ENCODE measurements around the gene TMEM253.

The TMEM253 gene

GRCh38 chr14:21092273-21093011 is 8.4 kb upstream of the TMEM253 start:
- Histone ChIP-seq H3K9me3 (ENCODE audit: control insufficient read depth, low read length) (no peaks in the 10 kb centered on the region), H3K36me3 (ENCODE audit: control insufficient read depth, insufficient read depth, low read length) (peaks cover 60% of the 10 kb centered on the region), H3K4me3 (ENCODE audit: extremely low read depth, insufficient read depth, low read length, poor library complexity, severe bottlenecking) (no peak overlapping the region), H3K4me1 (ENCODE audit: control insufficient read depth, insufficient read depth, low read length, poor library complexity, severe bottlenecking) (peaks cover 24% of the 10 kb centered on the region), H3K27ac (ENCODE audit: low read depth, low read length, severe bottlenecking) (no peak overlapping the region)
- WGBS, 2 experiments (ENCODE audit: insufficient coverage in 2 of 2), result 71 to 74% methylated on average over 39 to 56 of the region's 59 CpGs

- Histone ChIP-seq H3K4me3 (ENCODE audit: extremely low read depth, insufficient read depth, low read length, poor library complexity, severe bottlenecking) (no peak overlapping the region), H3K27ac (ENCODE audit: low read depth, low read length, severe bottlenecking) (no peak overlapping the region), H3K4me1 (ENCODE audit: control insufficient read depth, insufficient read depth, low read length, poor library complexity, severe bottlenecking) (peaks cover 24% of the 10 kb centered on the region), H3K36me3 (ENCODE audit: control insufficient read depth, insufficient read depth, low read length) (peaks cover 58% of the 10 kb centered on the region), H3K9me3 (ENCODE audit: control insufficient read depth, low read length) (no peaks in the 10 kb centered on the region)
- 87 to 90% methylated on average over 35 to 36 of the region's 36 CpGs for WGBS, 2 experiments (ENCODE audit: insufficient coverage in 2 of 2)
These were observed 7.8 kb upstream of the TMEM253 start for GRCh38 chr14:21093018-21093417.

GRCh38 chr14:21093769-21094681 is 6.8 kb upstream of the TMEM253 start:
- H3K4me1 ChIP-seq (ENCODE audit: control insufficient read depth, insufficient read depth, low read length, poor library complexity, severe bottlenecking), result peaks cover 24% of the 10 kb centered on the region
- WGBS, 2 experiments (ENCODE audit: insufficient coverage in 2 of 2), result 9 to 19% methylated on average over 5 of the region's 7 CpGs
- peak overlapping the region; percentile 81 for H3K27ac ChIP-seq (ENCODE audit: low read depth, low read length, severe bottlenecking)
- peaks cover 48% of the 10 kb centered on the region for H3K36me3 ChIP-seq (ENCODE audit: control insufficient read depth, insufficient read depth, low read length)
- peak overlapping the region; percentile 27 for H3K4me3 ChIP-seq (ENCODE audit: extremely low read depth, insufficient read depth, low read length, poor library complexity, severe bottlenecking)
- no peaks in the 10 kb centered on the region for H3K9me3 ChIP-seq (ENCODE audit: control insufficient read depth, low read length)

GRCh38 chr14:21095430-21096205 is 5.2 kb upstream of the TMEM253 start:
- Histone ChIP-seq H3K4me1 (ENCODE audit: control insufficient read depth, insufficient read depth, low read length, poor library complexity, severe bottlenecking) (peaks cover 31% of the 10 kb centered on the region), H3K27ac (ENCODE audit: low read depth, low read length, severe bottlenecking) (peak overlapping the region; percentile 45), H3K4me3 (ENCODE audit: extremely low read depth, insufficient read depth, low read length, poor library complexity, severe bottlenecking) (no peak overlapping the region), H3K9me3 (ENCODE audit: control insufficient read depth, low read length) (no peaks in the 10 kb centered on the region), H3K36me3 (ENCODE audit: control insufficient read depth, insufficient read depth, low read length) (peaks cover 32% of the 10 kb centered on the region)
- 88 to 92% methylated on average over 2 to 3 of the region's 6 CpGs for WGBS, 2 experiments (ENCODE audit: insufficient coverage in 2 of 2)

GRCh38 chr14:21096438-21096837 is 4.4 kb upstream of the TMEM253 start:
- Histone ChIP-seq H3K4me3 (ENCODE audit: extremely low read depth, insufficient read depth, low read length, poor library complexity, severe bottlenecking) (no peak overlapping the region), H3K9me3 (ENCODE audit: control insufficient read depth, low read length) (no peaks in the 10 kb centered on the region), H3K4me1 (ENCODE audit: control insufficient read depth, insufficient read depth, low read length, poor library complexity, severe bottlenecking) (peaks cover 31% of the 10 kb centered on the region), H3K27ac (ENCODE audit: low read depth, low read length, severe bottlenecking) (no peak overlapping the region), H3K36me3 (ENCODE audit: control insufficient read depth, insufficient read depth, low read length) (peaks cover 24% of the 10 kb centered on the region)
- WGBS, 2 experiments (ENCODE audit: insufficient coverage in 2 of 2), result 60% methylated on average over 1 of the region's 3 CpGs; no CpG with 5 or more reads in 1 of the 2 experiments

- H3K9me3 ChIP-seq (ENCODE audit: control insufficient read depth, low read length), result no peaks in the 10 kb centered on the region
- peak overlapping the region; percentile 64 for H3K27ac ChIP-seq (ENCODE audit: low read depth, low read length, severe bottlenecking)
- WGBS, 2 experiments (ENCODE audit: insufficient coverage in 2 of 2), result 43 to 52% methylated on average over 6 to 8 of the region's 10 CpGs
- peaks cover 17% of the 10 kb centered on the region for H3K36me3 ChIP-seq (ENCODE audit: control insufficient read depth, insufficient read depth, low read length)
- H3K4me1 ChIP-seq (ENCODE audit: control insufficient read depth, insufficient read depth, low read length, poor library complexity, severe bottlenecking), result peaks cover 37% of the 10 kb centered on the region
- H3K4me3 ChIP-seq (ENCODE audit: extremely low read depth, insufficient read depth, low read length, poor library complexity, severe bottlenecking), result peak overlapping the region; percentile 47
These were observed 3.8 kb upstream of the TMEM253 start for GRCh38 chr14:21096978-21097635.

GRCh38 chr14:21097636-21098075 is 3.2 kb upstream of the TMEM253 start:
- peaks cover 12% of the 10 kb centered on the region for H3K36me3 ChIP-seq (ENCODE audit: control insufficient read depth, insufficient read depth, low read length)
- no peaks in the 10 kb centered on the region for H3K9me3 ChIP-seq (ENCODE audit: control insufficient read depth, low read length)
- H3K4me3 ChIP-seq (ENCODE audit: extremely low read depth, insufficient read depth, low read length, poor library complexity, severe bottlenecking), result peak overlapping the region; percentile 47
- peaks cover 43% of the 10 kb centered on the region for H3K4me1 ChIP-seq (ENCODE audit: control insufficient read depth, insufficient read depth, low read length, poor library complexity, severe bottlenecking)
- WGBS, 2 experiments (ENCODE audit: insufficient coverage in 2 of 2), result 6% methylated on average over 10 of the region's 19 CpGs; no CpG with 5 or more reads in 1 of the 2 experiments
- peak overlapping the region; percentile 64 for H3K27ac ChIP-seq (ENCODE audit: low read depth, low read length, severe bottlenecking)

GRCh38 chr14:21098076-21098891 is 2.6 kb upstream of the TMEM253 start, which contains the start of gene ZNF219:
Gene ZNF219, minus strand, starts transcription at chr14:21098655. Its CDS starts 5,064 bp downstream, at chr14:21093591.
- 0% methylated on average over 5 to 11 of the region's 90 CpGs for WGBS, 2 experiments (ENCODE audit: insufficient coverage in 2 of 2)
- Histone ChIP-seq H3K4me3 (ENCODE audit: extremely low read depth, insufficient read depth, low read length, poor library complexity, severe bottlenecking) (peak within 1 kb of the TSS; percentile 47), H3K4me1 (ENCODE audit: control insufficient read depth, insufficient read depth, low read length, poor library complexity, severe bottlenecking) (peaks cover 44% of the 10 kb centered on the region), H3K27ac (ENCODE audit: low read depth, low read length, severe bottlenecking) (peak within 1 kb of the TSS; percentile 64), H3K9me3 (ENCODE audit: control insufficient read depth, low read length) (no peaks in the 10 kb centered on the region), H3K36me3 (ENCODE audit: control insufficient read depth, insufficient read depth, low read length) (peaks cover 6% of the 10 kb centered on the region)

- H3K36me3 ChIP-seq (ENCODE audit: control insufficient read depth, insufficient read depth, low read length), result no peaks in the 10 kb centered on the region
- H3K4me3 ChIP-seq (ENCODE audit: extremely low read depth, insufficient read depth, low read length, poor library complexity, severe bottlenecking), result peak overlapping the region; percentile 44
- H3K9me3 ChIP-seq (ENCODE audit: control insufficient read depth, low read length), result no peaks in the 10 kb centered on the region
- H3K4me1 ChIP-seq (ENCODE audit: control insufficient read depth, insufficient read depth, low read length, poor library complexity, severe bottlenecking), result peaks cover 37% of the 10 kb centered on the region
- peak overlapping the region; percentile 62 for H3K27ac ChIP-seq (ENCODE audit: low read depth, low read length, severe bottlenecking)
- 11 to 31% methylated on average over 2 to 7 of the region's 16 CpGs for WGBS, 2 experiments (ENCODE audit: insufficient coverage in 2 of 2)
These were observed 1.8 kb upstream of the TMEM253 start for GRCh38 chr14:21098892-21099595.
